ENCODE measurements around the gene B4GALNT4. TPM values are rescaled to one million over a fixed set of nuclear protein-coding genes. Genes with fewer than 3 reads are reported as not detected.
"Not testable (repeated sequence)": the region's sequence is repeated elsewhere in the genome, so short reads cannot be mapped to it uniquely, and the experiment has no call there.

B4GALNT4 gene
- total and polyA plus RNA-seq, 12 donors, result 0.09 to 1.7 (median 0.56) TPM; not detected in 3

DNA sequence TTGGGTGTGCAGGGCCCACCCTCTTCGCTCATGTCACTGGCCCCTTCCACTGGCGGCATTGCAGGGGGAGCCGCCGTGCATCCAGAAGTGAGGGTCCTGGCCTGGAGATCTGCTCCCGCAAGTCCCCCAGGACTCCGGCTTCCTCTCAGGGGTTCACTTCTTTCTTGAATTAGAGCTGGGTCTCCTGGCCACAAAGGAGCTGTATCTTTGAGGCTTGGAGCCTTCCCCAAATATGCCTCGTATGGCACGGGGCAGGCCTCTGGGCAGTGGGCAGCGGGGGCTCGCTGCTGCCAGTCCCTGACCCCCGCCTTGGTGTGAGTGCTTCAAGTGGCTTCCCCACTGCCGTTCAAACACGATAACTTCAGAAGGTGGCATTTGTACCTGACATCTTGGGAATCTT is 41.3 kb upstream of the B4GALNT4 start:
- H3K4me1 ChIP-seq, result peaks cover 15 to 56% (median 39%) of the 10 kb centered on the region in 9 donors
- intact Hi-C loops (cut with DNase I), result loop anchor here in 1 of 10 donors (2.0 kb wide), 1 partner anchor 25 kb away; no protein-coding TSS in a partner anchor
- ATAC-seq (no peak), DNase-seq (no peak)
- no peaks in the 10 kb centered on the region for H3K9me3 ChIP-seq
- 95 to 96% methylated on average over 13 of the region's 13 CpGs for WGBS, 2 donors
- no peak overlapping the region for H3K4me3 ChIP-seq
- peak overlapping the region in 8 of 10 donors; percentile 90 to 98 (median 96) for H3K27ac ChIP-seq
- no peaks in the 10 kb centered on the region for H3K36me3 ChIP-seq
- no peaks in the 10 kb centered on the region for H3K27me3 ChIP-seq
- TF ChIP-seq CTCF (IDR thresholded peaks at IDR 0.05), result no peak

DNA sequence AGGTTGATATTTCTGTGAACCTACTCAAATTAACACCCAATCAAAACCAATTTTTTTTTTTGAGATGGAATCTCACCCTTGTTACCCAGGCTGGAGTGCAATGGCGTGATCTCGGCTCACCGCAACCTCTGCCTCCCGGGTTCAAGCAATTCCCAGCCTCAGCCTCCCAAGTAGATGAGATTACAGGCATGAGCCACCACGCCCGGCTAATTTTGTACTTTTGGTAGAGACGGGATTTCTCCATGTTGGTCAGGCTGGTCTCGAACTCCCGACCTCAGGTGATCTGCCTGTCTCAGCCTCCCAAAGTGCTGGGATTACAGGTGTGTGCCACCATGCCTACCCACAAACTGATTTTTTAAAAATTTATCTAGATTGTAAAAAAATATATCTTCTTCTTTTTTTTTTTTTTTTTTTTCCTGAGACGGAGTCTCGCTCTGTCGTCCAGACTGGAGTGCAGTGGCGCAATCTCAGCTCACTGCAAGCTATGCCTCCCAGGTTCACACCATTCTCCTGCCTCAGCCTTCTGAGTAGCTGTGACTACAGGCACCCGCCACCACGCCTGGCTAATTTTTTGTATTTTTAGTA is 40.7 kb upstream of the B4GALNT4 start:
- not testable (repeated sequence) for DNase-seq, H3K9me3 ChIP-seq, H3K27me3 ChIP-seq, H3K36me3 ChIP-seq, ATAC-seq, H3K4me3 ChIP-seq
- intact Hi-C loops (cut with DNase I), result loop anchor here in 1 of 10 donors (2.0 kb wide), 1 partner anchor 24 kb away; no protein-coding TSS in a partner anchor
- WGBS, 2 donors, result 92 to 94% methylated on average over 14 to 15 of the region's 15 CpGs
- peak overlapping the region in 4 of 10 donors; percentile 90 to 98 (median 96) for H3K27ac ChIP-seq
- peaks cover 15 to 56% (median 39%) of the 10 kb centered on the region in 9 donors for H3K4me1 ChIP-seq

GRCh38 chr11:329886-330253 is 39.4 kb upstream of the B4GALNT4 start:
- no peaks in the 10 kb centered on the region for H3K27me3 ChIP-seq
- no peak for ATAC-seq
- no peak for TF ChIP-seq CTCF (IDR thresholded peaks at IDR 0.05)
- peak overlapping the region in 1 of 10 donors; percentile 44 for H3K27ac ChIP-seq
- 95 to 97% methylated on average over 2 of the region's 2 CpGs for WGBS, 2 donors
- no peaks in the 10 kb centered on the region for H3K36me3 ChIP-seq
- H3K9me3 ChIP-seq, result no peaks in the 10 kb centered on the region
- peaks cover 10 to 63% (median 33%) of the 10 kb centered on the region in 9 donors for H3K4me1 ChIP-seq
- no peak for DNase-seq
- no peak overlapping the region for H3K4me3 ChIP-seq
- intact Hi-C loops (cut with DNase I), result loop anchor here in 1 of 10 donors (2.0 kb wide), 1 partner anchor 23 kb away; no protein-coding TSS in a partner anchor

GRCh38 chr11:330307-330693 is 39.0 kb upstream of the B4GALNT4 start:
- TF ChIP-seq CTCF (IDR thresholded peaks at IDR 0.05), result no peak
- no peaks in the 10 kb centered on the region for H3K27me3 ChIP-seq
- ATAC-seq, result no peak
- WGBS, 2 donors, result 77 to 80% methylated on average over 14 of the region's 14 CpGs
- no peaks in the 10 kb centered on the region for H3K36me3 ChIP-seq
- H3K4me3 ChIP-seq, result no peak overlapping the region
- H3K9me3 ChIP-seq, result no peaks in the 10 kb centered on the region
- H3K27ac ChIP-seq, result peak overlapping the region in 1 of 10 donors; percentile 44
- intact Hi-C loops (cut with DNase I), result no loop called here
- no peak for DNase-seq
- H3K4me1 ChIP-seq, result peaks cover 10 to 65% (median 36%) of the 10 kb centered on the region in 9 donors

DNA sequence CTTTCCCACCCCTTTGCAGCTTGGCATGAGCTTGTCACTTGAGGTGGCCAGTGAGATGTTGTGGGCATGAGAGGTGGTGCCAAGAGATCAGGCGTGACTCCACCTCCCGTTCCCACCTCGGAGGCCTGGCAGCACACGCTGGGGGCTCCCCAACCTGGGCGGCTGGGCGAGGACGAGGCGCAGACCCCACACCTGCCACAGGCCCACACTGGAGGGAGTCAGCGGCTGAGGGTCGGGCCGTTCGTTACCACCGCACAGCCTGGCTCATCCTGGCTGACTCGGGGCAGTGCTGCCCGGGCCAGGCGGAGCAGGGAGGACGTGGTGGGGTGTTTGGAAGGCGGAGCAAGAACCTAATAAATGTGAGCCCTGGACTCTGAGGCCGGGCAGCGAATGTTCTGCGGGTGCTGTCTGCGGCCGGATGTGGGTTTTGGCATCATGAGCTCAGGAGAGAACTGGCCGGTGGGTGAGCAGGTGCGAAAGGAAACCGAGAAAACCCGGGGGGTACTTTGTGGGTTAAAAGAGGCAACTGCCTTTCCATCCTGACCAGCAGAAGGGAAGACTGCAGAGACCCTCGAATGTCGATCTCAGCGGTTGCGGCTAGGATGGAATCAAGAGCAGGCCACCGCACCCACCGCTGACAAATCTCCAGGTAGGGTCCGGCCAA is 38.5 kb upstream of the B4GALNT4 start:
- intact Hi-C loops (cut with DNase I), result no loop called here

More for the DNA sequence above, 38.5 kb upstream of the B4GALNT4 start:
- Histone ChIP-seq H3K27ac (peak overlapping the region in 1 of 10 donors; percentile 44), H3K36me3 (no peaks in the 10 kb centered on the region), H3K27me3 (no peaks in the 10 kb centered on the region), H3K4me1 (peaks cover 15 to 66% (median 36%) of the 10 kb centered on the region in 9 donors), H3K4me3 (no peak overlapping the region), H3K9me3 (no peaks in the 10 kb centered on the region)
- DNase-seq (no peak), ATAC-seq (no peak)
- TF ChIP-seq CTCF (IDR thresholded peaks at IDR 0.05), result no peak
- 90 to 91% methylated on average over 34 of the region's 34 CpGs for WGBS, 2 donors

Measured in heart right ventricle (tissue), 16 donors.